Measurements from ENCODE around the gene GJC2.

GRCh38 chr1:228172591-228173527 is 23.1 kb downstream of the GJC2 start:
- TF ChIP-seq, protein P1, sequence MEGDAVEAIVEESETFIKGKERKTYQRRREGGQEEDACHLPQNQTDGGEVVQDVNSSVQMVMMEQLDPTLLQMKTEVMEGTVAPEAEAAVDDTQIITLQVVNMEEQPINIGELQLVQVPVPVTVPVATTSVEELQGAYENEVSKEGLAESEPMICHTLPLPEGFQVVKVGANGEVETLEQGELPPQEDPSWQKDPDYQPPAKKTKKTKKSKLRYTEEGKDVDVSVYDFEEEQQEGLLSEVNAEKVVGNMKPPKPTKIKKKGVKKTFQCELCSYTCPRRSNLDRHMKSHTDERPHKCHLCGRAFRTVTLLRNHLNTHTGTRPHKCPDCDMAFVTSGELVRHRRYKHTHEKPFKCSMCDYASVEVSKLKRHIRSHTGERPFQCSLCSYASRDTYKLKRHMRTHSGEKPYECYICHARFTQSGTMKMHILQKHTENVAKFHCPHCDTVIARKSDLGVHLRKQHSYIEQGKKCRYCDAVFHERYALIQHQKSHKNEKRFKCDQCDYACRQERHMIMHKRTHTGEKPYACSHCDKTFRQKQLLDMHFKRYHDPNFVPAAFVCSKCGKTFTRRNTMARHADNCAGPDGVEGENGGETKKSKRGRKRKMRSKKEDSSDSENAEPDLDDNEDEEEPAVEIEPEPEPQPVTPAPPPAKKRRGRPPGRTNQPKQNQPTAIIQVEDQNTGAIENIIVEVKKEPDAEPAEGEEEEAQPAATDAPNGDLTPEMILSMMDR (IDR thresholded peaks at IDR 0.05; ENCODE audit: borderline replicate concordance, extremely low read depth, low read length, poor library complexity, severe bottlenecking): no peak
- TF ChIP-seq EZH2 (IDR thresholded peaks at IDR 0.05; ENCODE audit: borderline replicate concordance, low read depth, low read length, severe bottlenecking): no peak

Measured in DND-41 (cell line).